ENCODE measurements around the gene SDF4.
"Not testable (repeated sequence)": the region's sequence is repeated elsewhere in the genome, so short reads cannot be mapped to it uniquely, and the experiment has no call there.

The SDF4 gene

DNA sequence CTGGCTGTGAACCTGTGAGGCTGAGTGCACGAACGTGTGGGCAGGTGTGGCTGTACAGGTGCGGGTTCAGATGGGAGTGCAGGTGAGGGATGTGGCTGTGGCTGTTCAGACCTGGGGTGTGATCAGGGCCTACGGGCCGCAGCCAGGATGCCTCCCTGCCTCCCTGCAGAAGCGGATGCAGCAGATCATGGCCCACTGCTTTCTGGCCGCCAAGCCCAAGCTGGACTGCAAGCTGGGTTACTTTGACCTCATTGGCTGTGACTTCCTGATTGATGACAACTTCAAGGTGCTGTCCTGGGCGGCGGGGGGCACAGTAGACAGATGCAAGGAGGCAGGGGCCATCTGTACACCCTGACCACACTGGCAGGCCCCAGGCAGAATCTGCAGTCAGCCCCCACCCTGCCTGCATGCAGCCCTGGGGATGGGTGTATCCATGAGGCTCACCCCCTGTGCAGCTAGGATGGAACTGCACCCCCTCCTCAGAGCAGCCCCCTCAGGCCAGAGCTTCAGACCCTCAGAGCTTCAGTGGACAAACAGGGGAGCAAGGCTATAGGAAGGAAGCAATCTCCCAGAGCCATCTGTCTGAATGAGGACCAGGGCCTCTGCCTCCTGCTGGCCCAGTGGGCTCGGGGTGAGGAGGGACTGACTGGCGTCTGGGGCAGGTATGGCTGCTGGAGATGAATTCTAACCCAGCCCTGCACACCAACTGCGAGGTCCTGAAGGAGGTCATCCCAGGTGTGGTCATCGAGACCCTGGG is 35.2 kb downstream of the SDF4 start:
- no peak for DNase-seq

DNA sequence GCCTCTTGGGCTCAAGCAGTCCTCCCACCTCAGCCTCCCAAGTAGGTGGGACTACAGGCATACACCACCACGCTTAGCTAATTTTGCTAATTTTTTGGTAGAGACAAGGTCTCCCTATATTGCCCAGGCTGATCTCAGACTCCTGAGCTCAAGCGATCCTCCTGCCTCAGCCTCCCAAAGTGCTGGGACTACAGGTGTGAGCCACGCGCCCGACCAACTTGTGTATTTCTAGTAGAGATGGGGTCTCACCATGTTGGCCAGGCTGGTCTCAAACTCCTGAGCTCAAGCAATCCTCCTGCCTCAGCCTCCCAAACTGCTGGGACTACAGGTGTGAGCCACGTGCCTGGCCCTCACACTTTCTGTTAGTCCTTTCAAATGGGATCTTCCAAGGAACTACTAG is 36.1 kb downstream of the SDF4 start:
- DNase-seq, result not testable (repeated sequence)

GRCh38 chr1:1194723-1195122 is 37.1 kb downstream of the SDF4 start:
- no peak for DNase-seq

DNA sequence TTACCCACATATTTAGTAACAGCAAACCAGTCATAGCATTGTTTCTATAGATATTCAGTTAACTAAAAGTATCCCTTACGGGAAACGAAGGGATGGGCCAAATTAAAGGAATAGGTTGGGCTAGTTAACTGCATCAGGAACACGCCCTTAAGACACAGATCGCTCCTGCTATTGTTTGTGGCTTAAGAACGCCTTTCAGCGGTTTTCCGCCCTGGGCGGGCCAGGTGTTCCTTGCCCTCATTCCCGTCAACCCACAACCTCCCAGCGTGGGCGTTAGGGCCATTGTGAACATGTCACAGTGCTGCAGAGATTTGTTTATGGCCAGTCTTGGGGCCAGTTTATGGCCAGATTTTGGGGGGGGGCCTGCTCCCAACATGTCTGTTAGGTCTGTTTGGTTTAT is 40.1 kb downstream of the SDF4 start:
- no peak for DNase-seq

DNA sequence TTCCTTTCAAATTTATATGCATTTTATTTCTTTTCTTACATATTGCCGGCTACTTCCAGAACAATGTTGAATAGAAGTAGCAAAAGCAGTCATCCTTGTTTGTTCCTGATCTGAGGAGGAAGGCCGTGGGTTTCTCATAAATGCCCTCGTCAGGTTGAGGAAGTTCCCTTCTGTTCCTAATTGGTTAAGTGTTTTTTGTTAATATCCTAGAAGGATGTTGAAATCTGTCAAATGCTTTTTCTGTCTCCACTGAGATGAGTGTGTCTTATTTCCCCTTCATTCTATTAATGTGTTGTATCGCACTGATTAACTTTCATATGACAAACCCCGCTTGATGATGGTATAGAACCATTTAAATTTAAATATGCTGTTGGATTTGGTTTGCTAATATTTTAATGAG is 42.7 kb downstream of the SDF4 start:
- no peak for DNase-seq

GRCh38 chr1:1187938-1188337 is 43.9 kb downstream of the SDF4 start:
- no peak for DNase-seq

DNA sequence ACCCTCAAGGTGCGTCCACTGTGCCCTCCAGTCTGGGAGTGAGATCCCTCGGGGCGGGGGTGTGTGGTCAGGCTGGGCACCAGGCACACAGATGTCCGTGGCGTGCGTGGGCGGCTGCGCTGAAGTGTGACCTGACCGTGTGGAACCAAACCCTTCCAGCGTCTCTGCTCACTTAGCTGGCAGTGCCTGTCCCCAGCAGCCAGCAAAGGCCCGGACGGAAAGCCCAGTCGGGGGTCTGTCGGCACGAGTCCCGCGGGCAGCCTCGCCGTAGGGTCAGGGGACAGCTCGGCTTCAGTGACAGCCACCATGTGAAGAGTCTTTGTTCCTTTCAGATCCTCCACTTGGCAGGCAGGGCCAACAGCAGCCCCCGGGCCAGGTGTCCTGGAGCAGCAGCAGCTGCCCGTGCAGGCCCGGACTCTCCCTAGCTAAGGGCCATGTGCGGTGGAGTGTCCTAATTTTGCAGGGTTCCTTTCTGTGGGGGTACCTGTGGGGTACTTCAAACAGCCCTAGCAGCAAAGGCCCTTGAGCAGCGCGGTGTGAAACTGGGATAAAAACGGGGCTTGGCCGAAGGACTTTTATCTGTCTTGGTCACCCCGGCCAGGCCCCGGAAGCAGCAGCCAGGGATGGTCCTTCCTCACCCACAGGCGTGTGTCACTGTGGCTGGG is 46.6 kb downstream of the SDF4 start:
- no peak for DNase-seq

DNA sequence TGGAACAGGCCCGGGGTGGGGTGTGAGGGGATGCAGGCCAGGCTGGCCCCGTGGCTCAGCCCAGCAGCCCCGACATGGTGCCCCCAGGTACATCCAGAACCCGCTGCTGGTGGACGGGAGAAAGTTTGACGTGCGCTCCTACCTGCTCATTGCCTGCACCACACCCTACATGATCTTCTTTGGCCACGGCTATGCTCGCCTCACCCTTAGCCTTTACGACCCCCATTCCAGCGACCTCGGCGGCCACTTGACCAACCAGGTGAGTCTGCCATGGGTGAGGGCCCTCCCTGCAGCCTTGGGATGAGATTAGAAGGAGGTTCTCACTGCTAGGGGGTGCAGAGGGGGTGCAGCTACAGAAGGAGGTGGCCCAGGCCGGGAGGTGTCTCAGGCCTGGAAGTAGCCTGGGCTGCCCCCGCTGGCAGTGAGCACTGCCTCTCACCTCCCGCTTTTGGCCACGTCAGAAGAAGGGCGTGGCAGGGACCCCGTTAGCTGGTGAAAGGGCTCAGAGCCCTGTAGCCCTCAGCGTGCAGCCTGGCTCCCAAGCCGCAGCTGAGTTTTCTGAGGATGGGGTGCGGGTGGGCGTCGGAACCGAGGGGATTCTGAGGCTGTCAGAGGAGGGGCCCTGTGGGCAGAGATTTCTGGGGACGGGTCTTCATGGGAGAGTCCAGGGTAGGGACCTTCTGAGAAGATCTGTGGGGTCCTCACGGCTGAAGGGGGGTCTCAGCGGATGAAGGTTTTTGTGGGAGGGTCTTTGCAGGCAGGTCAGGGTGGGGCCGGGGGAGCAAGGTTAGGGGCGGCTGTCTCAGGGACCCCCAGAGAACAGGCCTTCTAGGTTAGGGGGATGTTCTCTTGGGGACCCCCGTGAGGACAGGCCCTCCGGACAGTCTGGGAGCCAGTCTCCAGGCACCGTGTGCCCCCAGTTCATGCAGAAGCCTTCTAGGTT is 47.7 kb downstream of the SDF4 start:
- no peak for DNase-seq

- DNase-seq, result no peak
Observed at GRCh38 chr1:1183221-1183747, 48.5 kb downstream of the SDF4 start.

DNA sequence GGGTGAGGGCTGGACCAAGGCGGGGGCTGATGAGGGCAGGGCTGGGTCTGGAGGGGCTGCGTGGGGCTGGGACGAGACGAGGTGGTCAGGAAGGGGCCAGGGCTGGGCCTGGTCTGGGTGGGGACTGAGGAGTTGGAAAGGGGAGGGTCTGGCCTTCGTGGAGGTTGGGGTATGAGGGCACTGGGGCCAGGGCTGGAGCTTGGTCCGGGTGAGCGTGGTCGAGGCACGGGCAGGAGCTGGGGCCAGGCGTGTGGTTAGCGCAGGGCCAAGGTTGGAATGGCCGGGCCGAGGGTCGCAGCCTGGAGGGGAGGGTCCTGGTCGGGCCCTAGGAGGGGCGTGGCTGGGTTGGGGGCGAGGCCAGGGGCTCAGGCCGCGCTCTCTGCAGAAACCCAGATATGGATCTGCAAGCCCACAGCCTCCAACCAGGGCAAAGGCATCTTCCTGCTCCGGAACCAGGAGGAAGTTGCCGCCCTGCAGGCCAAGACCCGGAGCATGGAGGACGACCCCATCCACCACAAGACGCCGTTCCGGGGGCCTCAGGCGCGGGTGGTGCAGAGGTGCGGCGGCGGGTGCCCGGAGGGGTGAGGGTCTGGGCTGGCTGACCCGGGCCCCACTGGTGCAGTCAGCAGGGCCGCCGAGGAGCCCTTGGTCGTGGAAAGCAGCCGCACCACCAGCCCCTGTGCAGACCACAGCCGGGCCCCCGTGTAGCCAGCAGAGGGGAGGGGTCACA is 49.1 kb downstream of the SDF4 start:
- DNase-seq, result no peak

DNA sequence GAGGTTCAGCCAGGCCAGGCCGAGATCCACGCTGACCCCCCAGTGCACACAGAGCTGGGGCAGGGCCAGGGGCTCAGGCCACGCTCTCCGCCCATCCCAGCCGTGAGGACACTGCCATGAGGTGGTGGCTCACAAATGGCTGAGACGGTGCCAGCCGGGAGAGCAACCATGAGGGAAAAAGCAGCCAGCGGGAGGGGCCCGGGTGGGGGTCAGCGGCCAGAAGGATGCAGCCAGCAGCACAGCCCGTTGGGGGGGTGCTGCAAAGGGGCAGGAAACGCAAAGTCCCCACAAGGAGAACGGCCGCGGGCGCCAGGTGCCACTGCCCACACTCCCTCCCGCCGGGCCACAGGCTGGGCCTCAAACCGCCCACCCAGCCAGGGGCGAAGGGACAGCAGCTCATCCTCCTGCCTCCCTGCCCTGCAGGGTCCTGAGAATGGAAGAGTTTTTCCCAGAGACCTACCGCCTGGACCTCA is 49.8 kb downstream of the SDF4 start:
- DNase-seq, result no peak

GRCh38 chr1:1181129-1181937 is 50.5 kb downstream of the SDF4 start:
- no peak for DNase-seq

- DNase-seq, result no peak
Observed at GRCh38 chr1:1179983-1180861, 51.6 kb downstream of the SDF4 start.

DNA sequence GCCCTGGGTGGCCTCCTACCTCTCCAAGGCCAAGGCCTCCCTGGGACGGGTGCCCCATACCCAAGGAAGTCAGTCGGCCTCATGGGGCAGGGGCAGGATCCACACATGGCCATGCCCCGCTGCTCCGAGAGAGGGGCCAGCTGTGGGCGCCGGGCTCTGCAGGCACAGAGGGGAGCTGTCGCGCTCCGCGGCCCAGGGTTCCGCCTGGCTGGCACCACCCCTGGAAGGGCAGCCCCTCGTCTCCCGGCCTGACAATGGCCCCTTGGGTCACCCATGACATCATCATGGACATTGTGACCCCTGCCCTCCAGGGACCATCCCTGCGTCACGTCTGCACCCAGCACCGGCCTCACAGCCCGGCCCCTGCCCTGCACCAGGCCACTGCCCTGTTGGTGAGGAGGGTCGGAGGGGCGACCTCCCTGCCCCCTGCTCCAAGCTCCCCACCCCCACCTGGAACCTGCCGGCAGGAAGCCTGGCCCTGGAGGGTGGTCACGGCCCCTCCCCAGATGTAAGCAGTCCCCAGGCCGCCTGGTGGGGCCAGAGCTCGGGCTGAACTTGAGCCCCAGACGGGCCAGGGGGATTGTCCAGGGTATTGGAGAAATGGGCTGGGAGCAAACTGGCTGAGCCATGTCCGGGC is 52.3 kb downstream of the SDF4 start:
- no peak for DNase-seq

DNA sequence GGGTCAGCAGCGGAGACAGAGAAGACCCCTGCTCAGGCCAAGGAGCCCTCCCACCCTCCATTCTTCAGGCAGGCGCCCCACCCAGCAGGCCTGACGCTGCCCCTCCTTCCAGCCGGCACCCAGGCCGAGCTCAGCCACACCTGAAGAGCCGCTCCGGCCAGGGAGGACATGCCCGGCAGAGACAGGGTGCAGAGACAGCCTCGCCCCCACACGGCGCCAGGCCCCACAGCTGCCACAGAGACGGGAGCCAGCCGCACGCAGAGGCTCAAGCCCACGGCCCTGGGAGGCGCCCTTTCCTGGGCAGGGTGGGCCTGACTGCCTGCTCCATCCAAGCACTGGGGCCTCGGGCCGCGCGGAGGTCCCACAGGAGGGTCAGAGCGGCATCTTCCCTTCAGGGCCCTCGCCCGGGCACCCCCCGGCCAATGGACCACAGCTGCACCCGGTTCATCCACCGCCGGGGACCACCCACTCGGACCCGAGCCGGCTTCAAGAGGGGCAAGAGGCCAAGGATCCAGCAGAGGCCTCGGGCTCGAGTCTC is 52.9 kb downstream of the SDF4 start:
- no peak for DNase-seq

DNA sequence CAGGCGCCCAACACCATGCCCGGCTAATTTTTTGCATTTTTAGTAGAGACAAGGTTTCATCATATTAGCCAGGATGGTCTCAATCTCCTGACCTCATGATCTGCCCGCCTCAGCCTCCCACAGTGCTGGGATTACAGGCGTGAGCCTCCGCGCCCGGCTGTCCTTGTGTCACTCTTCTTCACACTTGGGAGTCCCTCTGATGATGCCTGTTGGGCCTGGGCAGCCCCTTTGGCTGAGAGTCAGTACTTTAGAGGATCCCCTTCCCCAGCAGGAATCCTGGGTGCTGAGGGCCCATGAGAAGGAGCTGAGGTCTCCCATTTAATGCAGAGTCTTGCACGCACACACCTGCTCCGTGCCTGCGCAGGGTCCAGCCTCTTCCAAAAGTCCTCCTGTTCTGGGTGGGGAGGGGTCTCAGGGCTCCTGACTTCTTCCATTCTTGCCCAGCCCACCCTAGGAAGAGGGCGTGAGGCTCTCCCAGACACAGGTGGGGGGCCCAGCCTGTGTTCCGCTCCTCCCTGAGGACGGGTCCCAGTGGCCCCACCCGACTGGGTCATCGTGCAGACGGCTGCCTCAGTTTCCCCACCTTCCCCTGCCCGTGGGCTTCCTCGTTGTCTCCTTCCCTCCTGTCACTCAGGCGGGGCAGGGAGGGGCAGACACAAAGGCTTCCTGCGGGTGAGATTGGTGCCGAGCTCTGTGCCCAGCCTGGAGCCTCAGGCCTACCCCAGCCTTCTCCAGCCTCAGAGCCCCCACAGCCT is 54.2 kb downstream of the SDF4 start:
- DNase-seq, result no peak

- DNase-seq, result no peak
Observed at GRCh38 chr1:1176931-1177330, 54.9 kb downstream of the SDF4 start.

GRCh38 chr1:1176063-1176761 is 55.6 kb downstream of the SDF4 start:
- not testable (repeated sequence) for DNase-seq

Data from NK-92 treated with Interleukin-12 subunit alpha and Interleukin-12 subunit beta, amount 100 ng/mL, for 24 hours (cell line).